HepG2 (cell line): ENCODE measurements around the gene TCTA. TPM values are rescaled to one million over a fixed set of nuclear protein-coding genes. Genes with fewer than 3 reads are reported as not detected.

Experiments
- ATF1 ChIP-seq: IDR thresholded peaks from 2 replicates; pipeline ENCODE4 v1.6.1; 2016; ENCODE audit warnings: mild to moderate bottlenecking, control low read depth
- CBFB ChIP-seq: sonication (generic); formaldehyde crosslinking; IDR thresholded peaks from 2 replicates; pipeline ENCODE4 v1.4.0; 2020; ENCODE audit warnings: missing genetic modification reagents
- CCAR2 ChIP-seq: fragments of 200-400 bp; formaldehyde crosslinking; optimal IDR thresholded peaks from 2 replicates; pipeline ENCODE3; 2018; ENCODE audit warnings: low read depth, mild to moderate bottlenecking, low read length, moderate library complexity
- ELF3 ChIP-seq: IDR thresholded peaks from 2 replicates; pipeline ENCODE4 v1.6.1; 2016; ENCODE audit warnings: missing genetic modification reagents, missing compliant biosample characterization
- ELF4 ChIP-seq: sonication (generic); formaldehyde crosslinking; IDR thresholded peaks from 2 replicates; pipeline ENCODE4 v1.5.0; 2020; ENCODE audit warnings: missing genetic modification reagents, mild to moderate bottlenecking, moderate library complexity, borderline replicate concordance
- EZH2 ChIP-seq: conservative IDR thresholded peaks from 2 replicates; pipeline ENCODE4 v1.6.1; 2012; ENCODE audit warnings: mild to moderate bottlenecking, low read depth, low read length, moderate library complexity
- KDM5A ChIP-seq: fragments of 200-600 bp; sonication (generic); IDR thresholded peaks from 2 replicates; pipeline ENCODE4 v1.7.0; 2018; ENCODE audit warnings: antibody characterized with exemption, mild to moderate bottlenecking, low read length, borderline replicate concordance
- KLF12 ChIP-seq: sonication (generic); formaldehyde crosslinking; IDR thresholded peaks from 2 replicates; pipeline ENCODE4 v1.4.0; 2020; ENCODE audit warnings: missing genetic modification reagents, borderline replicate concordance
- MYC ChIP-seq: sonication (generic); formaldehyde crosslinking; IDR thresholded peaks from 2 replicates; pipeline ENCODE4 v1.9.0; 2021; ENCODE audit warnings: missing genetic modification reagents, borderline replicate concordance
- SUZ12 ChIP-seq: fragments of 150-350 bp; IDR thresholded peaks from 2 replicates; pipeline ENCODE4 v1.6.1; 2014; ENCODE audit warnings: low read depth, low read length
- TBP ChIP-seq: sonication (generic); formaldehyde crosslinking; IDR thresholded peaks from 2 replicates; pipeline ENCODE4 v1.5.0; 2020; ENCODE audit warnings: missing genetic modification reagents
- ZNF180 ChIP-seq: sonication (generic); formaldehyde crosslinking; IDR thresholded peaks from 2 replicates; pipeline ENCODE4 v1.4.0; 2020; ENCODE audit warnings: low read depth, missing genetic modification reagents, borderline replicate concordance
- ZNF7 ChIP-seq: IDR thresholded peaks from 2 replicates; pipeline ENCODE4 v1.6.1; 2016; ENCODE audit warnings: missing biosample characterization, missing genetic modification reagents
- polyA plus RNA-seq, 8 experiments: library from polyadenylated mRNA; depleted of rRNA in 3 of 8; stranded (reverse) in 7 of 8; unstranded in 1 of 8; fragments of >200 nt; fragmentation: Illumina TruSeq in 4 of 8; extraction: Trizol in 4 of 8; gene quantifications; 2 replicates each; pipeline versions ENCODE4 v1.2.1 to v1.2.3, GENCODE V29; 2011 to 2016; ENCODE audit warnings: low read depth in 4 of 8, missing spikeins in 1 of 8, mixed read lengths in 1 of 8; ENCODE audit not compliant: insufficient read depth in 1 of 8
- total RNA-seq, 5 experiments: library from RNA; depleted of rRNA; stranded (reverse); fragments of >200 nt; fragmentation: Illumina TruSeq; extraction: Trizol; gene quantifications; 2 replicates each; pipeline ENCODE4 v1.2.3, GENCODE V29; 2016; ENCODE audit warnings: low read depth in 1 of 5
- TF ChIP-seq, protein P1 (sequence below): sonication (generic); formaldehyde crosslinking; IDR thresholded peaks from 2 replicates; pipeline ENCODE4 v1.8.0; 2022; ENCODE audit warnings: low read depth, missing genetic modification reagents
- TF ChIP-seq, protein P2 (sequence below): IDR thresholded peaks from 2 replicates; pipeline ENCODE4 v1.6.1; 2016; ENCODE audit warnings: mild to moderate bottlenecking, missing biosample characterization, missing genetic modification reagents
- TF ChIP-seq, protein P3 (sequence below): sonication (generic); formaldehyde crosslinking; IDR thresholded peaks from 2 replicates; pipeline ENCODE4 v1.5.1; 2020; ENCODE audit warnings: missing genetic modification reagents, mild to moderate bottlenecking, borderline replicate concordance
- TF ChIP-seq, protein P4 (sequence below): sonication (generic); formaldehyde crosslinking; IDR thresholded peaks from 2 replicates; pipeline ENCODE4 v1.4.0; 2020; ENCODE audit warnings: missing genetic modification reagents
- TF ChIP-seq, protein P5 (sequence below): sonication (generic); formaldehyde crosslinking; IDR thresholded peaks from 2 replicates; pipeline ENCODE4 v1.5.1; 2020; ENCODE audit warnings: missing genetic modification reagents, mild to moderate bottlenecking, borderline replicate concordance
- TF ChIP-seq, protein P6 (sequence below): sonication (generic); formaldehyde crosslinking; IDR thresholded peaks from 2 replicates; pipeline ENCODE4 v1.4.0; 2020; ENCODE audit warnings: mild to moderate bottlenecking, missing genetic modification reagents

Gene TCTA
- total and polyA plus RNA-seq, 2 of the 13 experiments (the other 11 are each of a cell fraction or from before 2014, with no cell fraction given), result 8.3 to 13.2 TPM

DNA sequence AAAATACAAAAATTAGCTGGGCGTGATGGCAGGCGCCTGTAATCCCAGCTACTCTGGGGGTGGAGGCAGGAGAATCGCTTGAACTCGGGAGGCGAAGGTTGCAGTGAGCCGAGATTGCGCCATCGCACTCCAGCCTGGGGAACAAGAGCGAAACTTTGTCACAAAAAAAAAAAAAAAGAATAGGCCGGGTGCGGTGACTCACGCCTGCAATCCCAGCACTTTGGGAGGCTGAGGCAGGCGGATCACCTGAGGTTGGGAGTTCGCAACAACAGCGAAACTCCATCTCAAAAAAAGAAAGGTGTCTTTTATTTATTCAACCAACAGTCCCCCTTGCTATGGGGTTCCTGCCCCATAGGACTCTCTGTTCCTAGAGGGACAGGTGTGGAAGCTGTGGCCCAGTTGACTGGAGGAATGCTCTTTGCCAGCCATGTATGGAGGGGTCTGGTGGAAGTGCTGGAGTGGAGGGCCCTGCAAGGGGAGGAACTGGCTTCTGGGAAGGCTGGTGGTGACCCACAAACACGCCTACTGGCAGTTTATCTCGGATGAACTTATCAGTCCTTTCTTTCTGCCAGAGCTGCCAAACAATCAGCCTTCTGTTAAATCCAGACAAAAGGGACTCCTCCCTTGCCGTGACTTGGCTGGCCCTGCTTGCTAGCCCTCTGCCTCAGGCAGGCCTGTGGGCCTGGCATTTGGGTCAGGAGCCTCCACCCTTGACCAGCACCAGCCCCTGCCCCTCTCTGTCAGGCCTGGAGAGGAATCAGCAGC lies 53.2 kb downstream of the TCTA start (continued):
- TF ChIP-seq, protein P1, sequence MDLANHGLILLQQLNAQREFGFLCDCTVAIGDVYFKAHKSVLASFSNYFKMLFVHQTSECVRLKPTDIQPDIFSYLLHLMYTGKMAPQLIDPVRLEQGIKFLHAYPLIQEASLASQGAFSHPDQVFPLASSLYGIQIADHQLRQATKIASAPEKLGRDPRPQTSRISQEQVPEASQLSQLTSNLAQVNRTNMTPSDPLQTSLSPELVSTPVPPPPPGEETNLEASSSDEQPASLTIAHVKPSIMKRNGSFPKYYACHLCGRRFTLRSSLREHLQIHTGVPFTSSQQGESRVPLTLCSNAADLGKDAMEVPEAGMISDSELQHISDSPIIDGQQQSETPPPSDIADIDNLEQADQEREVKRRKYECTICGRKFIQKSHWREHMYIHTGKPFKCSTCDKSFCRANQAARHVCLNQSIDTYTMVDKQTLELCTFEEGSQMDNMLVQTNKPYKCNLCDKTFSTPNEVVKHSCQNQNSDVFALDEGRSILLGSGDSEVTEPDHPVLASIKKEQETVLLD (CRISPR knock-in tag), result no peak
- TF ChIP-seq SUZ12, result no peak
- TF ChIP-seq, protein P2, sequence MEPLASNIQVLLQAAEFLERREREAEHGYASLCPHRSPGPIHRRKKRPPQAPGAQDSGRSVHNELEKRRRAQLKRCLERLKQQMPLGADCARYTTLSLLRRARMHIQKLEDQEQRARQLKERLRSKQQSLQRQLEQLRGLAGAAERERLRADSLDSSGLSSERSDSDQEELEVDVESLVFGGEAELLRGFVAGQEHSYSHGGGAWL (CRISPR knock-in tag), result no peak
- peak; percentile 23; the same call in 1 of the 2 replicates for TF ChIP-seq KLF12 (CRISPR knock-in tag)
- TF ChIP-seq, protein P3, sequence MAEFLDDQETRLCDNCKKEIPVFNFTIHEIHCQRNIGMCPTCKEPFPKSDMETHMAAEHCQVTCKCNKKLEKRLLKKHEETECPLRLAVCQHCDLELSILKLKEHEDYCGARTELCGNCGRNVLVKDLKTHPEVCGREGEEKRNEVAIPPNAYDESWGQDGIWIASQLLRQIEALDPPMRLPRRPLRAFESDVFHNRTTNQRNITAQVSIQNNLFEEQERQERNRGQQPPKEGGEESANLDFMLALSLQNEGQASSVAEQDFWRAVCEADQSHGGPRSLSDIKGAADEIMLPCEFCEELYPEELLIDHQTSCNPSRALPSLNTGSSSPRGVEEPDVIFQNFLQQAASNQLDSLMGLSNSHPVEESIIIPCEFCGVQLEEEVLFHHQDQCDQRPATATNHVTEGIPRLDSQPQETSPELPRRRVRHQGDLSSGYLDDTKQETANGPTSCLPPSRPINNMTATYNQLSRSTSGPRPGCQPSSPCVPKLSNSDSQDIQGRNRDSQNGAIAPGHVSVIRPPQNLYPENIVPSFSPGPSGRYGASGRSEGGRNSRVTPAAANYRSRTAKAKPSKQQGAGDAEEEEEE (CRISPR knock-in tag), result no peak
- no peak for TF ChIP-seq MYC (CRISPR knock-in tag)
- TF ChIP-seq EZH2, result no peak
- TF ChIP-seq ATF1 (CRISPR knock-in tag), result no peak
- TF ChIP-seq ZNF180 (CRISPR knock-in tag), result no peak
- TF ChIP-seq ELF4 (CRISPR knock-in tag), result no peak
- TF ChIP-seq ZNF7 (CRISPR knock-in tag), result no peak
- TF ChIP-seq KDM5A, result no peak
- TF ChIP-seq ELF3 (CRISPR knock-in tag), result no peak
- no peak for TF ChIP-seq TBP (CRISPR knock-in tag)
- TF ChIP-seq, protein P4, sequence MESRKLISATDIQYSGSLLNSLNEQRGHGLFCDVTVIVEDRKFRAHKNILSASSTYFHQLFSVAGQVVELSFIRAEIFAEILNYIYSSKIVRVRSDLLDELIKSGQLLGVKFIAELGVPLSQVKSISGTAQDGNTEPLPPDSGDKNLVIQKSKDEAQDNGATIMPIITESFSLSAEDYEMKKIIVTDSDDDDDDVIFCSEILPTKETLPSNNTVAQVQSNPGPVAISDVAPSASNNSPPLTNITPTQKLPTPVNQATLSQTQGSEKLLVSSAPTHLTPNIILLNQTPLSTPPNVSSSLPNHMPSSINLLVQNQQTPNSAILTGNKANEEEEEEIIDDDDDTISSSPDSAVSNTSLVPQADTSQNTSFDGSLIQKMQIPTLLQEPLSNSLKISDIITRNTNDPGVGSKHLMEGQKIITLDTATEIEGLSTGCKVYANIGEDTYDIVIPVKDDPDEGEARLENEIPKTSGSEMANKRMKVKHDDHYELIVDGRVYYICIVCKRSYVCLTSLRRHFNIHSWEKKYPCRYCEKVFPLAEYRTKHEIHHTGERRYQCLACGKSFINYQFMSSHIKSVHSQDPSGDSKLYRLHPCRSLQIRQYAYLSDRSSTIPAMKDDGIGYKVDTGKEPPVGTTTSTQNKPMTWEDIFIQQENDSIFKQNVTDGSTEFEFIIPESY (CRISPR knock-in tag), result no peak
- TF ChIP-seq CBFB (CRISPR knock-in tag), result 0 out of 2 replicates have a peak, but pooled peaks have one; percentile 65
- TF ChIP-seq, protein P5, sequence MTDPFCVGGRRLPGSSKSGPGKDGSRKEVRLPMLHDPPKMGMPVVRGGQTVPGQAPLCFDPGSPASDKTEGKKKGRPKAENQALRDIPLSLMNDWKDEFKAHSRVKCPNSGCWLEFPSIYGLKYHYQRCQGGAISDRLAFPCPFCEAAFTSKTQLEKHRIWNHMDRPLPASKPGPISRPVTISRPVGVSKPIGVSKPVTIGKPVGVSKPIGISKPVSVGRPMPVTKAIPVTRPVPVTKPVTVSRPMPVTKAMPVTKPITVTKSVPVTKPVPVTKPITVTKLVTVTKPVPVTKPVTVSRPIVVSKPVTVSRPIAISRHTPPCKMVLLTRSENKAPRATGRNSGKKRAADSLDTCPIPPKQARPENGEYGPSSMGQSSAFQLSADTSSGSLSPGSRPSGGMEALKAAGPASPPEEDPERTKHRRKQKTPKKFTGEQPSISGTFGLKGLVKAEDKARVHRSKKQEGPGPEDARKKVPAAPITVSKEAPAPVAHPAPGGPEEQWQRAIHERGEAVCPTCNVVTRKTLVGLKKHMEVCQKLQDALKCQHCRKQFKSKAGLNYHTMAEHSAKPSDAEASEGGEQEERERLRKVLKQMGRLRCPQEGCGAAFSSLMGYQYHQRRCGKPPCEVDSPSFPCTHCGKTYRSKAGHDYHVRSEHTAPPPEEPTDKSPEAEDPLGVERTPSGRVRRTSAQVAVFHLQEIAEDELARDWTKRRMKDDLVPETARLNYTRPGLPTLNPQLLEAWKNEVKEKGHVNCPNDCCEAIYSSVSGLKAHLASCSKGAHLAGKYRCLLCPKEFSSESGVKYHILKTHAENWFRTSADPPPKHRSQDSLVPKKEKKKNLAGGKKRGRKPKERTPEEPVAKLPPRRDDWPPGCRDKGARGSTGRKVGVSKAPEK, result no peak
- TF ChIP-seq CCAR2, result no peak
- TF ChIP-seq, protein P6, sequence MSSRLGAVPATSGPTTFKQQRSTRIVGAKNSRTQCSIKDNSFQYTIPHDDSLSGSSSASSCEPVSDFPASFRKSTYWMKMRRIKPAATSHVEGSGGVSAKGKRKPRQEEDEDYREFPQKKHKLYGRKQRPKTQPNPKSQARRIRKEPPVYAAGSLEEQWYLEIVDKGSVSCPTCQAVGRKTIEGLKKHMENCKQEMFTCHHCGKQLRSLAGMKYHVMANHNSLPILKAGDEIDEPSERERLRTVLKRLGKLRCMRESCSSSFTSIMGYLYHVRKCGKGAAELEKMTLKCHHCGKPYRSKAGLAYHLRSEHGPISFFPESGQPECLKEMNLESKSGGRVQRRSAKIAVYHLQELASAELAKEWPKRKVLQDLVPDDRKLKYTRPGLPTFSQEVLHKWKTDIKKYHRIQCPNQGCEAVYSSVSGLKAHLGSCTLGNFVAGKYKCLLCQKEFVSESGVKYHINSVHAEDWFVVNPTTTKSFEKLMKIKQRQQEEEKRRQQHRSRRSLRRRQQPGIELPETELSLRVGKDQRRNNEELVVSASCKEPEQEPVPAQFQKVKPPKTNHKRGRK (CRISPR knock-in tag), result no peak
